Mucosa of descending colon (tissue), 3 donors: Measurements from ENCODE around the gene ZDHHC7. TPM values are rescaled to one million over a fixed set of nuclear protein-coding genes. Genes with fewer than 3 reads are reported as not detected.

Experiments
- ATAC-seq: fragments of 200-7000 bp; cut with Tn5 transposase; one replicate; pipeline ENCODE4 v1.9.1; 2020; ENCODE audit warnings: mild to moderate bottlenecking, moderate library complexity
- DNase-seq, 3 donors: peaks; one replicate each; pipeline ENCODE4 v3.0.0-alpha.2; 2020
- H3K36me3 ChIP-seq: fragments of 200-600 bp; one replicate; pipeline ENCODE4 v1.8.0; 2021; ENCODE audit warnings: low read depth, mild to moderate bottlenecking
- H3K4me1 ChIP-seq: fragments of 200-600 bp; one replicate; pipeline ENCODE4 v1.8.0; 2021; ENCODE audit warnings: low read depth, mild to moderate bottlenecking
- H3K4me3 ChIP-seq: fragments of 200-600 bp; one replicate; pipeline ENCODE4 v1.8.0; 2021; ENCODE audit warnings: mild to moderate bottlenecking
- H3K9me3 ChIP-seq: fragments of 200-600 bp; one replicate; pipeline ENCODE4 v1.8.0; 2021; ENCODE audit warnings: mild to moderate bottlenecking
- intact Hi-C, 2 donors: fragments of 100-400 bp; cut with DNase I in 1 of 2; cut with micrococcal nuclease in 1 of 2; formaldehyde crosslinking; loops; one replicate each; pipeline versions ENCODE4 v1.11.0 to v1.11.1; 2022; cut with DNase I, micrococcal nuclease
- total RNA-seq, 3 donors: library from RNA; stranded (reverse); fragmentation: NEBNext Ultra II Directional in 2 of 3; extraction: Animal tissue kit (Norgen Biotek cat#: 25700) in 2 of 3; gene quantifications; one replicate each; pipeline versions ENCODE4 v1.2.1 to v1.2.4, GENCODE V29; 2021 to 2023
- TF ChIP-seq, protein P1 (sequence below): fragments of 200-600 bp; IDR thresholded peaks from one replicate; pipeline ENCODE4 v1.8.0; 2022; ENCODE audit warnings: antibody characterized with exemption, mild to moderate bottlenecking
- donor health status: DM: no; HTN: no; CAD: no; lungs with moderate emphysema.
- donor health status: DM: no; HTN: no; CAD: no.
- donor health status: DM: no; HTN: yes; CAD: no.

ZDHHC7 gene
- total RNA-seq, 3 donors from 2014 or later: 69.8 to 96.1 (median 78.7) TPM

DNA sequence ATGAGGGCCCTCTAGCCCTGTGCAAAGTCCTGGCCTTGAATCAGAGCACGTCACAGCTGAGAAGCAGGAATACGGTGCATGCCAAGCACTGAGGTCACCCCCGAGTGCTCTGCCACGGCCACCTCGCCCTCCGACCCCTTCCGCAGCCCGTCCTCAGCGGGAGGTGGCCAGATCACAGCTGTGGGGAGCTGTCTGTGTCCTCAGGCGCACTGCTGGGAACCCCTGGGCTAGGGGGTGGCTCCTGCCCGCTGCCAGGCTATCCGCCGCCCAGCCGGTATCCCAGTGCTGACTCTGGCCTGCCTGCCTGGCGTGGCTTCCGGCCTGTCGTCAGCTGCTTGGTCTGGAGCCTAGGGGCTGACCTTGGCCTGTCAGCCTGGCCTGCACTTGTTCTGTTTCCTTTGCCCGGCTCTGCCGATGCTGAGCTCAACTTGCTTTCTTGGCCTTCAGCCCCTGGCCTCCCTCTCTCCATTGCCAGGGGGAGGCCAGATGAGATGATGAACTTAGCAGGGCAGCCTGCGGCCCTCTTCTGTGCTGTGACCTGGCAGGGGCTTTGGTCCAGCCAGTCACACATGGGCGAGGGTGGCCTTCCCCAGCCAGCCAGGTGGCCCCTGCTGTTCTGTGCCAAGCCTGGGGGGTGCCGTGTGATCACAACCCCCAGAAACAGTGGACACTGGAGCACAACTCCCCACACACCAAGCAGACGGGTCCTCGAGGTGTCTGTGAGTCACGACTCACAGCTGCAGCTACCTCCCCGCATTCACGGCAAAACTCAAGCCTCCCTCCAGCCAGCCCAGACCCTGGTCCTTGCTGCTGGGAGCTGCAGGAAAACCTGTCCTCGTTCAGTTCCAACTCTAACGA, 77.3 kb downstream of the ZDHHC7 start:
- ATAC-seq: peak; percentile 61
- peak in 2 of 3 donors; percentile 38 to 51 for DNase-seq
- no peak overlapping the region for H3K4me3 ChIP-seq
- no peaks in the 10 kb centered on the region for H3K36me3 ChIP-seq
- intact Hi-C loops: no loop called here
- peaks cover under 1% of the 10 kb centered on the region for H3K4me1 ChIP-seq
- H3K9me3 ChIP-seq: no peaks in the 10 kb centered on the region
- TF ChIP-seq, protein P1, sequence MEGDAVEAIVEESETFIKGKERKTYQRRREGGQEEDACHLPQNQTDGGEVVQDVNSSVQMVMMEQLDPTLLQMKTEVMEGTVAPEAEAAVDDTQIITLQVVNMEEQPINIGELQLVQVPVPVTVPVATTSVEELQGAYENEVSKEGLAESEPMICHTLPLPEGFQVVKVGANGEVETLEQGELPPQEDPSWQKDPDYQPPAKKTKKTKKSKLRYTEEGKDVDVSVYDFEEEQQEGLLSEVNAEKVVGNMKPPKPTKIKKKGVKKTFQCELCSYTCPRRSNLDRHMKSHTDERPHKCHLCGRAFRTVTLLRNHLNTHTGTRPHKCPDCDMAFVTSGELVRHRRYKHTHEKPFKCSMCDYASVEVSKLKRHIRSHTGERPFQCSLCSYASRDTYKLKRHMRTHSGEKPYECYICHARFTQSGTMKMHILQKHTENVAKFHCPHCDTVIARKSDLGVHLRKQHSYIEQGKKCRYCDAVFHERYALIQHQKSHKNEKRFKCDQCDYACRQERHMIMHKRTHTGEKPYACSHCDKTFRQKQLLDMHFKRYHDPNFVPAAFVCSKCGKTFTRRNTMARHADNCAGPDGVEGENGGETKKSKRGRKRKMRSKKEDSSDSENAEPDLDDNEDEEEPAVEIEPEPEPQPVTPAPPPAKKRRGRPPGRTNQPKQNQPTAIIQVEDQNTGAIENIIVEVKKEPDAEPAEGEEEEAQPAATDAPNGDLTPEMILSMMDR: no peak

DNA sequence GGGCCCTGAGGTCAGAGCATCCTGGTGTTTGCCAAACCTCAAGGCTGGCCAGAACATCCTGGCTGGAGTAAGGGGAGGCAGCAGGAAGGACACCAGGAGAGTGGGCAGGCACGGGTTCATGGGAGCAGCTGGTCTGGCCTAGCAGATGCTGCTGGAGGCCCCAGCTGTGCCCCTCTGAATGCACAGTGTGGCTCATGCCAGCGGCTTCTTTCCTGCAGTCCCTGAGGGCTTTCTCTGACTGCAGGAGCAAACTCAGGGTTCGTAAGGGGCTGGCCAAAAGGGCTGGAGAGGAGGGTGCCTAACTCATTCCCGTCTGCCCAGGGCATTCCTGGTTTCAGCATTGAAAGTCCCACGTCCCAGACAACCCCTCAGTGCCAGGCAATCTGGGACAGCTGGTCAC, 78.7 kb downstream of the ZDHHC7 start:
- Histone ChIP-seq H3K4me1 (peaks cover 7% of the 10 kb centered on the region), H3K36me3 (no peaks in the 10 kb centered on the region), H3K9me3 (no peaks in the 10 kb centered on the region), H3K4me3 (no peak overlapping the region)
- ATAC-seq (no peak), DNase-seq (no peak)
- intact Hi-C loops: no loop called here
- TF ChIP-seq, protein P1: no peak

DNA sequence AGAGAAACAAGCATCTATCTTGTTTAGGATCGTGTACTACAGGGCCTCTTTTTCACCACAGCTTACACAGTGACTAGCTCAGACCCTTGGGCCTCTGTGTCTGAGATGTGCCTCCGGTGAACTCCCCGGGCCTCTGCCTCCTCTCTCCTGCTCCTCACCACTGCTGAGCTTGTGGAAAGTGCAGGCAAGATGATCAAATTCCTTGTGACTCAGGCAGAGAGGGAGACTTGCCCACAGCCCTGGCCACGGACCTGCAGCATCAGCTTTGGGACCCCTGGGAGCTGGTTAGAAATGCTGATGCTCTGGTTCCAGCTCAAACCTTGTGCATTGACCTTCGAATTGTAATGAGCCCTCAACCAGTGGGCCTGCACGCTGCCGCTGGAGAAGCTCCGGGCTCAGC, 79.8 kb downstream of the ZDHHC7 start:
- no peak for ATAC-seq
- intact Hi-C loops: no loop called here
- TF ChIP-seq, protein P1: no peak

DNA sequence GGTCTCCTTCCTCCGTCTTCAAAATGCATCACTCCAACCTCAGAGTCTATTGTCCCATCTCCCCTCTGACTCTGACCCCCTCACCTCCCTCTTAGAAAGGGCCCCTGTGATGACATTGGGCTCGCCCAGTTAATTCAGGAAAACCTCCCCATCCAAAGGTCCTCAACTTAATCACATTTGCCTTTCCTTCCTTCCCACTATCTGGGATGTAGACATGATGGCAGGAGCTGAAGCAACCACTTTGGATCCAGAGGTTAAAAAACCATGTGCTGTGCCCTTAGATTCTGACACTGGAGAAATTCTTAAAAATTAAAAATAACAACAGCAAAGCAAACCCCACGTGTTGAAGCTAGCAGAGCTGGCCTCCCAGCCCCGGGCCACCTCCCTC, 80.2 kb downstream of the ZDHHC7 start:
- DNase-seq (no peak), ATAC-seq (no peak)
- Histone ChIP-seq H3K4me3 (no peak overlapping the region), H3K36me3 (no peaks in the 10 kb centered on the region), H3K4me1 (peaks cover 7% of the 10 kb centered on the region), H3K9me3 (no peaks in the 10 kb centered on the region)
- TF ChIP-seq, protein P1: no peak
- intact Hi-C loops: no loop called here

More for the DNA sequence above, 79.8 kb downstream of the ZDHHC7 start:
- Histone ChIP-seq H3K4me1 (peaks cover 7% of the 10 kb centered on the region), H3K36me3 (no peaks in the 10 kb centered on the region), H3K9me3 (no peaks in the 10 kb centered on the region), H3K4me3 (no peak overlapping the region)
- DNase-seq: no peak

DNA sequence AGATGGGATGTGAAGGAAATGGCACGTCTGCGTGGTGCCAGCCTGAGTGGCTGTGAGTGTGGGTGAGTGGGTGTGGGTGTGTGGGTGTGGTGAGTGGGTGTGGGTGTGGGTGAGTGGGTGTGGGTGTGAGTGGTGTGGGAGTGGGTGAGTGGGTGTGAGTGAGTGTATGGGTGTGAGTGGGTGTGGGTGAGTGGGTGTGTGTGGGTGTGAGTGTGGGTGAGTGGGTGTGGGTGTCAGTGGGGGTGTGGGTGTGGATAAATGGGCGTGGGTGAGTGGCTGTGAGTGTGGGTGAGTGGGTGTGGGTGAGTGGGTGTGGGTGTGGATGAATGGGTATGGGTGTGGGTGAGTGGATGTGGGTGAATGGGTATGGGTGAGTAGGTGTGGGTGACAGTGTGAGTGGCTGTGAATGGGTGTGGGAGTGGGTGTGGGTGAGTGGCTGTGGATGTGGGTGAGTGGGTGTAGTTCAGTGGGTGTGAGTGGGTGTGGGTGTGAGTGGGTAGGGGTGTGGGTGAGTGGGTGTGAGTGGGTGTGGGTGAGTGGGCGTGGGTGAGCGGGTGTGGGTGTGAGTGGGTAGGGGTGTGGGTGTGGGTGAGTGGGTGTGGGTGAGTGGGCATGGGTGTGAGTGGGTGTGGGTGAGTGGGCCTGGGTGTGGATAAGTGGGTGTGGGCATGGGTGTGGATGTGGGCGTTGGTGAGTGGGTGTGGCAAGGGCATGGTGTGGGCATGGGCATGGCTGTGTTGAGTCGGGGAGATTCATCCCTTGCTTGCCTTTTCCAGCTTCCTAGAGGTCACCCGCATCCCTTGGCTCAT, 80.8 kb downstream of the ZDHHC7 start:
- TF ChIP-seq, protein P1: no peak
- intact Hi-C loops: no loop called here
- ATAC-seq: no peak
- Histone ChIP-seq H3K9me3 (no peaks in the 10 kb centered on the region), H3K4me1 (peaks cover 7% of the 10 kb centered on the region), H3K4me3 (no peak overlapping the region), H3K36me3 (no peaks in the 10 kb centered on the region)
- no peak for DNase-seq
